K562 (cell line): ENCODE data around the gene NOL11. TPM values are rescaled to one million over a fixed set of nuclear protein-coding genes. Genes with fewer than 3 reads are reported as not detected.

Source experiments
- CEBPG ChIP-seq, 3 experiments: fragments of 200-800 bp in 1 of 3; sonication (Bioruptor generic) in 1 of 3; sonication (generic) in 1 of 3; formaldehyde crosslinking in 1 of 3; IDR thresholded peaks in 2 of 3; conservative IDR thresholded peaks in 1 of 3; 2 replicates each; pipeline versions ENCODE4 v1.6.1 to v1.8.0; 2016 to 2022; ENCODE audit warnings: missing compliant biosample characterization in 2 of 3, missing genetic modification characterization in 2 of 3, mild to moderate bottlenecking in 1 of 3, missing genetic modification reagents in 1 of 3
- EGR1 ChIP-seq: fragments of 450-650 bp; conservative IDR thresholded peaks from 2 replicates; pipeline ENCODE4 v1.6.1; 2017; ENCODE audit warnings: mild to moderate bottlenecking
- KAT2B ChIP-seq: IDR thresholded peaks from one replicate; pipeline ENCODE4 v1.6.1; 2012; ENCODE audit warnings: low read depth, mild to moderate bottlenecking, control low read depth, inconsistent platforms, low read length, moderate library complexity
- MTF1 ChIP-seq: fragments of 250-450 bp; sonication (Bioruptor Pico); IDR thresholded peaks from 2 replicates; pipeline ENCODE4 v1.9.0; 2021; ENCODE audit warnings: moderate library complexity, mild to moderate bottlenecking, inconsistent platforms, borderline replicate concordance
- PHB2 ChIP-seq: fragments of 450-650 bp; IDR thresholded peaks from 2 replicates; pipeline ENCODE4 v1.6.1; 2017; ENCODE audit warnings: low read depth
- RB1 ChIP-seq: fragments of 450-650 bp; IDR thresholded peaks from 2 replicates; pipeline ENCODE4 v1.6.1; 2017; ENCODE audit warnings: low read depth, mild to moderate bottlenecking
- SIN3B ChIP-seq: fragments of 450-650 bp; IDR thresholded peaks from 2 replicates; pipeline ENCODE4 v1.6.1; 2017; ENCODE audit warnings: low read depth, mild to moderate bottlenecking, moderate library complexity
- TAF9B ChIP-seq: fragments of 450-650 bp; IDR thresholded peaks from 2 replicates; pipeline ENCODE4 v1.6.1; 2018; ENCODE audit warnings: mild to moderate bottlenecking; ENCODE audit not compliant: partially characterized antibody
- ZNF785 ChIP-seq: fragments of 250-450 bp; sonication (Bioruptor Pico); IDR thresholded peaks from 2 replicates; pipeline ENCODE4 v1.4.0; 2020; ENCODE audit warnings: mild to moderate bottlenecking
- polyA plus RNA-seq, 8 experiments: library from polyadenylated mRNA; depleted of rRNA in 4 of 8; stranded (reverse) in 5 of 8; unstranded in 3 of 8; fragments of >200 nt; fragmentation: Nextera tagmentation in 2 of 8; fragmentation: Illumina TruSeq in 1 of 8; extraction: Ambion mirVana in 2 of 8; extraction: Trizol in 1 of 8; gene quantifications; 2 replicates each; pipeline versions ENCODE4 v1.2.1 to v1.2.3, GENCODE V29; 2011 to 2014; ENCODE audit warnings: inconsistent platforms in 1 of 8, missing spikeins in 1 of 8
- total RNA-seq, 7 experiments: library from RNA; depleted of rRNA in 6 of 7; stranded (reverse); fragments of >200 nt in 6 of 7; fragmentation: Illumina TruSeq in 2 of 7; extraction: Trizol in 2 of 7; gene quantifications; 2 replicates each; pipeline versions ENCODE4 v1.2.1 to v1.2.3, GENCODE V29; 2011 to 2021; ENCODE audit warnings: low replicate concordance in 1 of 7
- TF ChIP-seq, protein P1 (sequence below): IDR thresholded peaks from 2 replicates; pipeline ENCODE4 v1.6.1; 2012; ENCODE audit warnings: low read depth, low read length, improper control_type of control experiment, borderline replicate concordance
- TF ChIP-seq, protein P2 (sequence below): sonication (generic); formaldehyde crosslinking; IDR thresholded peaks from 2 replicates; pipeline ENCODE4 v1.8.1; 2022; ENCODE audit warnings: missing genetic modification reagents
- TF ChIP-seq, protein P3 (sequence below): IDR thresholded peaks from 3 replicates; pipeline ENCODE4 v1.6.1; 2011; ENCODE audit warnings: borderline replicate concordance, mild to moderate bottlenecking, moderate library complexity; ENCODE audit not compliant: insufficient read length; ENCODE audit errors: extremely low read depth
- TF ChIP-seq, protein P4 (sequence below), 3 experiments: IDR thresholded peaks in 2 of 3; conservative IDR thresholded peaks in 1 of 3; 2 replicates each; pipeline ENCODE4 v1.5.1; 2011 to 2012; ENCODE audit warnings: low read length in 3 of 3, mild to moderate bottlenecking in 3 of 3, control low read depth in 2 of 3, improper control_type of control experiment in 1 of 3, inconsistent platforms in 1 of 3, low read depth in 1 of 3, mixed read lengths in 1 of 3, moderate library complexity in 1 of 3; ENCODE audit not compliant: insufficient read depth in 2 of 3
- TF ChIP-seq, protein P5 (sequence below): fragments of 450-650 bp; IDR thresholded peaks from 2 replicates; pipeline ENCODE4 v1.6.1; 2017; ENCODE audit warnings: antibody characterized with exemption, mild to moderate bottlenecking

The NOL11 gene
- total and polyA plus RNA-seq, 9 of the 15 experiments (the other 6 are each of a cell fraction or from before 2014, with no cell fraction given), result 61.1 to 175 (median 121) TPM

DNA sequence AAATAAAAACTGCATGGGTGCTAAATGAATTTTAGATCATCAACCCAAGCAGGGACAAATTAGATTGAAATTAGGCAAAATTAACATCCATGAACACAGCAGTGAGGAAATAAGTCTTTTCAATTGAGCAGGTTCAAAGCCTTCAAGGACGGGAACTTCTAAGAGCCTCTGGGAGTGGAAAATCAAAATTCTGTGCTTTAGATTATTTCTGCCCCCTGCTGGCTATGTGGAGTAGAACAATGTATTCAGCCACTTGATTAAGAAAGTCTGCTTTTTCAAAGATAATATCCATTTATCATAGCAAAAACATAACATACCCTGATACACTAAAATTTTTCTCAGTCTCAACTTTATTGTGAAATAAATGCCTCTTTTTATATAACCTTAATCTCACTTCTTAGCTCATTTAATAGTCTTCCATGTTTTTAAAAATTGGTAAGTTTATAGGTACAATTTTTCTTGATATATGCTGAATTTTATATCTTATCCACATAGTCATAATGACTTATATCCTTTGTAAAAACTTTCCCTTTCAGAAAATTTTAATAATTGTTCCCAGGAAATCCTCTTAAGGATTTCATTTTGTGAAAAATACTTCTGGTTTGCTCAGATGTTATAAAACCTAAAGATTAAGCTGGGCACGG lies 28.1 kb upstream of the NOL11 start (continued):
- TF ChIP-seq EGR1 (no peak), RB1 (no peak), KAT2B (no peak), CEBPG (CRISPR knock-in tag; IDR thresholded peaks at IDR 0.05) (no peak), CEBPG (tag; conservative IDR thresholded peaks at IDR 0.05 in 1 of 2, IDR thresholded peaks at IDR 0.05 in 1 of 2) (0 out of 4 replicates have a peak, but pooled peaks of 1 of the 2 experiments have one; percentile 32), SIN3B (no peak), TAF9B (no peak), MTF1 (no peak), ZNF785 (CRISPR knock-in tag) (no peak), PHB2 (no peak)
- TF ChIP-seq, protein P1, sequence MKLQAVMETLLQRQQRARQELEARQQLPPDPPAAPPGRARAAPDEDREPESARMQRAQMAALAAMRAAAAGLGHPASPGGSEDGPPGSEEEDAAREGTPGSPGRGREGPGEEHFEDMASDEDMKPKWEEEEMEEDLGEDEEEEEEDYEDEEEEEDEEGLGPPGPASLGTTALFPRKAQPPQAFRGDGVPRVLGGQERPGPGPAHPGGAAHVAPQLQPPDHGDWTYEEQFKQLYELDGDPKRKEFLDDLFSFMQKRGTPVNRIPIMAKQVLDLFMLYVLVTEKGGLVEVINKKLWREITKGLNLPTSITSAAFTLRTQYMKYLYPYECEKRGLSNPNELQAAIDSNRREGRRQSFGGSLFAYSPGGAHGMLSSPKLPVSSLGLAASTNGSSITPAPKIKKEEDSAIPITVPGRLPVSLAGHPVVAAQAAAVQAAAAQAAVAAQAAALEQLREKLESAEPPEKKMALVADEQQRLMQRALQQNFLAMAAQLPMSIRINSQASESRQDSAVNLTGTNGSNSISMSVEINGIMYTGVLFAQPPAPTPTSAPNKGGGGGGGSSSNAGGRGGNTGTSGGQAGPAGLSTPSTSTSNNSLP, result peak; percentile 71; the same call in 1 of the 2 replicates
- TF ChIP-seq, protein P2, sequence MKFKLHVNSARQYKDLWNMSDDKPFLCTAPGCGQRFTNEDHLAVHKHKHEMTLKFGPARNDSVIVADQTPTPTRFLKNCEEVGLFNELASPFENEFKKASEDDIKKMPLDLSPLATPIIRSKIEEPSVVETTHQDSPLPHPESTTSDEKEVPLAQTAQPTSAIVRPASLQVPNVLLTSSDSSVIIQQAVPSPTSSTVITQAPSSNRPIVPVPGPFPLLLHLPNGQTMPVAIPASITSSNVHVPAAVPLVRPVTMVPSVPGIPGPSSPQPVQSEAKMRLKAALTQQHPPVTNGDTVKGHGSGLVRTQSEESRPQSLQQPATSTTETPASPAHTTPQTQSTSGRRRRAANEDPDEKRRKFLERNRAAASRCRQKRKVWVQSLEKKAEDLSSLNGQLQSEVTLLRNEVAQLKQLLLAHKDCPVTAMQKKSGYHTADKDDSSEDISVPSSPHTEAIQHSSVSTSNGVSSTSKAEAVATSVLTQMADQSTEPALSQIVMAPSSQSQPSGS (CRISPR knock-in tag), result no peak
- TF ChIP-seq, protein P3, sequence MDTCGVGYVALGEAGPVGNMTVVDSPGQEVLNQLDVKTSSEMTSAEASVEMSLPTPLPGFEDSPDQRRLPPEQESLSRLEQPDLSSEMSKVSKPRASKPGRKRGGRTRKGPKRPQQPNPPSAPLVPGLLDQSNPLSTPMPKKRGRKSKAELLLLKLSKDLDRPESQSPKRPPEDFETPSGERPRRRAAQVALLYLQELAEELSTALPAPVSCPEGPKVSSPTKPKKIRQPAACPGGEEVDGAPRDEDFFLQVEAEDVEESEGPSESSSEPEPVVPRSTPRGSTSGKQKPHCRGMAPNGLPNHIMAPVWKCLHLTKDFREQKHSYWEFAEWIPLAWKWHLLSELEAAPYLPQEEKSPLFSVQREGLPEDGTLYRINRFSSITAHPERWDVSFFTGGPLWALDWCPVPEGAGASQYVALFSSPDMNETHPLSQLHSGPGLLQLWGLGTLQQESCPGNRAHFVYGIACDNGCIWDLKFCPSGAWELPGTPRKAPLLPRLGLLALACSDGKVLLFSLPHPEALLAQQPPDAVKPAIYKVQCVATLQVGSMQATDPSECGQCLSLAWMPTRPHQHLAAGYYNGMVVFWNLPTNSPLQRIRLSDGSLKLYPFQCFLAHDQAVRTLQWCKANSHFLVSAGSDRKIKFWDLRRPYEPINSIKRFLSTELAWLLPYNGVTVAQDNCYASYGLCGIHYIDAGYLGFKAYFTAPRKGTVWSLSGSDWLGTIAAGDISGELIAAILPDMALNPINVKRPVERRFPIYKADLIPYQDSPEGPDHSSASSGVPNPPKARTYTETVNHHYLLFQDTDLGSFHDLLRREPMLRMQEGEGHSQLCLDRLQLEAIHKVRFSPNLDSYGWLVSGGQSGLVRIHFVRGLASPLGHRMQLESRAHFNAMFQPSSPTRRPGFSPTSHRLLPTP, result no peak
- TF ChIP-seq, protein P4, sequence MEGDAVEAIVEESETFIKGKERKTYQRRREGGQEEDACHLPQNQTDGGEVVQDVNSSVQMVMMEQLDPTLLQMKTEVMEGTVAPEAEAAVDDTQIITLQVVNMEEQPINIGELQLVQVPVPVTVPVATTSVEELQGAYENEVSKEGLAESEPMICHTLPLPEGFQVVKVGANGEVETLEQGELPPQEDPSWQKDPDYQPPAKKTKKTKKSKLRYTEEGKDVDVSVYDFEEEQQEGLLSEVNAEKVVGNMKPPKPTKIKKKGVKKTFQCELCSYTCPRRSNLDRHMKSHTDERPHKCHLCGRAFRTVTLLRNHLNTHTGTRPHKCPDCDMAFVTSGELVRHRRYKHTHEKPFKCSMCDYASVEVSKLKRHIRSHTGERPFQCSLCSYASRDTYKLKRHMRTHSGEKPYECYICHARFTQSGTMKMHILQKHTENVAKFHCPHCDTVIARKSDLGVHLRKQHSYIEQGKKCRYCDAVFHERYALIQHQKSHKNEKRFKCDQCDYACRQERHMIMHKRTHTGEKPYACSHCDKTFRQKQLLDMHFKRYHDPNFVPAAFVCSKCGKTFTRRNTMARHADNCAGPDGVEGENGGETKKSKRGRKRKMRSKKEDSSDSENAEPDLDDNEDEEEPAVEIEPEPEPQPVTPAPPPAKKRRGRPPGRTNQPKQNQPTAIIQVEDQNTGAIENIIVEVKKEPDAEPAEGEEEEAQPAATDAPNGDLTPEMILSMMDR (IDR thresholded peaks at IDR 0.05 in 2 of 3, conservative IDR thresholded peaks at IDR 0.05 in 1 of 3; ENCODE audit: insufficient read depth in 2 of 3, low read depth in 1 of 3, low read length in 3 of 3), result peak; percentile 62 to 80 (median 71)
- TF ChIP-seq, protein P5, sequence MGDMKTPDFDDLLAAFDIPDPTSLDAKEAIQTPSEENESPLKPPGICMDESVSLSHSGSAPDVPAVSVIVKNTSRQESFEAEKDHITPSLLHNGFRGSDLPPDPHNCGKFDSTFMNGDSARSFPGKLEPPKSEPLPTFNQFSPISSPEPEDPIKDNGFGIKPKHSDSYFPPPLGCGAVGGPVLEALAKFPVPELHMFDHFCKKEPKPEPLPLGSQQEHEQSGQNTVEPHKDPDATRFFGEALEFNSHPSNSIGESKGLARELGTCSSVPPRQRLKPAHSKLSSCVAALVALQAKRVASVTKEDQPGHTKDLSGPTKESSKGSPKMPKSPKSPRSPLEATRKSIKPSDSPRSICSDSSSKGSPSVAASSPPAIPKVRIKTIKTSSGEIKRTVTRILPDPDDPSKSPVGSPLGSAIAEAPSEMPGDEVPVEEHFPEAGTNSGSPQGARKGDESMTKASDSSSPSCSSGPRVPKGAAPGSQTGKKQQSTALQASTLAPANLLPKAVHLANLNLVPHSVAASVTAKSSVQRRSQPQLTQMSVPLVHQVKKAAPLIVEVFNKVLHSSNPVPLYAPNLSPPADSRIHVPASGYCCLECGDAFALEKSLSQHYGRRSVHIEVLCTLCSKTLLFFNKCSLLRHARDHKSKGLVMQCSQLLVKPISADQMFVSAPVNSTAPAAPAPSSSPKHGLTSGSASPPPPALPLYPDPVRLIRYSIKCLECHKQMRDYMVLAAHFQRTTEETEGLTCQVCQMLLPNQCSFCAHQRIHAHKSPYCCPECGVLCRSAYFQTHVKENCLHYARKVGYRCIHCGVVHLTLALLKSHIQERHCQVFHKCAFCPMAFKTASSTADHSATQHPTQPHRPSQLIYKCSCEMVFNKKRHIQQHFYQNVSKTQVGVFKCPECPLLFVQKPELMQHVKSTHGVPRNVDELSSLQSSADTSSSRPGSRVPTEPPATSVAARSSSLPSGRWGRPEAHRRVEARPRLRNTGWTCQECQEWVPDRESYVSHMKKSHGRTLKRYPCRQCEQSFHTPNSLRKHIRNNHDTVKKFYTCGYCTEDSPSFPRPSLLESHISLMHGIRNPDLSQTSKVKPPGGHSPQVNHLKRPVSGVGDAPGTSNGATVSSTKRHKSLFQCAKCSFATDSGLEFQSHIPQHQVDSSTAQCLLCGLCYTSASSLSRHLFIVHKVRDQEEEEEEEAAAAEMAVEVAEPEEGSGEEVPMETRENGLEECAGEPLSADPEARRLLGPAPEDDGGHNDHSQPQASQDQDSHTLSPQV, result no peak
